NCI-H2081 (cell line): ENCODE results near the gene S100A8.

ENCODE experiments used
- DNase-seq, 2 experiments: peaks; one replicate each; lab custom pipeline; 2025; lab: John Stamatoyannopoulos, UW

Gene S100A8

GRCh38 chr1:153362187-153362775 is 28.6 kb downstream of the S100A8 start:
- DNase-seq, result no peak

DNA sequence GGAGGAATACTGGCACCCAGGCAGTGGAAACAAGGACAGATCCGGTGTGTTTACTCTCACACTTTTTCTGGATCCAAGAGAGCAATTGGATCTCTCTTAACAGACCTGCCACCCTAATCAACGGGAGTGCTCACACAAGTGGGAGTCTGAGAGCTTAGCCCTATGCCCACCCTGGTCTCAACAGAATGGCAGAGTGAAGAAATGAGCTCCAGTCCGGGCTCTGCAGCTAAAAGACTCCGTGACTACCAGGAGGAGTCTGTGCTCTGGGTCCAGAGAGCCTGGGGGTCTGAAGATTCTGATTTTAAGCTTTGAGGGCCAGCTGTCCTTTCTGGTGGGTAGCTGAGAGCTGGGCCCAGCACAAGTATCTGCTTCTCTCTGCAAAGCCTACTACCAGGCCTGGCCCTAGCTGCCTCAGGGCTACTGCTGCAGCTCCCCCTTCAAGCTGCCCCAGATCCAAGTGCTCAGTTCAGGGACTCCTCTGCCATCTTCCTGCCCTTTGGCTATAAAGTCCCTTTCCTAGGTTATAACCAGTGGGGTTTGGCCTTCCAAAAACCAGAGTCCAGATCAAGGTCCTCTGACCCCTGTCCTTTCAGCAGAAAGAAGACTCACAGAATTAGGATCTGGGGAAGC is 29.3 kb downstream of the S100A8 start:
- DNase-seq, result no peak

DNA sequence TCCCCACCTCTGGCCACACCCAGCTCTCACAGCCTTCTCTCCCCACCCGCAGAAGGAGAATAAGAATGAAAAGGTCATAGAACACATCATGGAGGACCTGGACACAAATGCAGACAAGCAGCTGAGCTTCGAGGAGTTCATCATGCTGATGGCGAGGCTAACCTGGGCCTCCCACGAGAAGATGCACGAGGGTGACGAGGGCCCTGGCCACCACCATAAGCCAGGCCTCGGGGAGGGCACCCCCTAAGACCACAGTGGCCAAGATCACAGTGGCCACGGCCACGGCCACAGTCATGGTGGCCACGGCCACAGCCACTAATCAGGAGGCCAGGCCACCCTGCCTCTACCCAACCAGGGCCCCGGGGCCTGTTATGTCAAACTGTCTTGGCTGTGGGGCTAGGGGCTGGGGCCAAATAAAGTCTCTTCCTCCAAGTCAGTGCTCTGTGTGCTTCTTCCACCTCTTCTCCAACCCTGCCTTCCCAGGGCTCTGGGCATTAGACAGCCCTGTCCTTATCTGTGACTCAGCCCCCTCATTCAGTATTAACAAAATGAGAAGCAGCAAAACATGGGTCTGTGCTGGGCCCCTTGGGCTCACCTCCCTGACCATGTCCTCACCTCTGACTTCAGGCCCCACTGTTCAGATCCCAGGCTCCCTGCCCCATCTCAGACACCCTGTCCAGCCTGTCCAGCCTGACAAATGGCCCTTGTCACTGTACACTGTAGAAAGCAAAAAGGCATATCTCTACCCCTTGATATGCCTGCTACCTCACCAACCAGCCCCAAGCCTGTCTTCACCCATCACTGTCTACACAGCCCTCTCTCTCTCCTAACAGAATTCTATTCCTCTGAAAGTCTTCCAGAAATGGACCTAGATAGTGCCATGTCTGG is 30.0 kb downstream of the S100A8 start:
- DNase-seq, result no peak

DNA sequence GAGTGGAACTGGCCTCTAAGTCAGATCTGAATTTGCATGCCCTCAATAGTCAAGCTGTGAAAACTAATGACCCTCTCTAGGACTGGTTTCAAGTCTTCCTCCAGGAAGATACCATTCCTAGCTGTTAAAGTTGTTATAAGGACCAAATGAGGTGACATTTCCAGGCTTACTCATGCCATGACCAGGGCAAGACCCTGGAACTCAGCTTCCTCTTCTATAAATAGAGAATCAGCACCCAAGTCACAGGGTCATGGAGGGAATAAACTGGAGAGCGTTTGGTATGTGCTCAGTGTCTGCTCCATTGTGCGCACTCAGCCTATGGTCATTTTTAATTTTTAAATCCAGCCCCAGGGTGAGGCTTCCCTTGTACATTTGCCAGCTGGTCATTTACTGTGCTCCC is 30.7 kb downstream of the S100A8 start:
- no peak for DNase-seq

GRCh38 chr1:153359241-153359640 is 31.6 kb downstream of the S100A8 start:
- no peak for DNase-seq

DNA sequence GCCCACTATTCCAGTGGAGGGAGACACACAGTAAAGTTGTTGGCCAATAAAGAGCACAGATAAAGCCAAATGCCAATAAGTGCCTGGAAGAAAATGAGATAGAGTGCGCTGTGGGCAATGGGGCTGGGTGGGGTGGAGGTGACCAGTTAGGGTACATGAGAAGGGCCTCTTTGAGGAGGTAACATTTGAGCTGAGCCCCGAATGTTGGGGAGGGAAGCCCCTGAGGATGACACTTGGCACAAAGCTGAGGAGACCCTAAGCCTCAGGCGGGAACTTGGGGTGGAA is 32.2 kb downstream of the S100A8 start:
- DNase-seq, result no peak

DNA sequence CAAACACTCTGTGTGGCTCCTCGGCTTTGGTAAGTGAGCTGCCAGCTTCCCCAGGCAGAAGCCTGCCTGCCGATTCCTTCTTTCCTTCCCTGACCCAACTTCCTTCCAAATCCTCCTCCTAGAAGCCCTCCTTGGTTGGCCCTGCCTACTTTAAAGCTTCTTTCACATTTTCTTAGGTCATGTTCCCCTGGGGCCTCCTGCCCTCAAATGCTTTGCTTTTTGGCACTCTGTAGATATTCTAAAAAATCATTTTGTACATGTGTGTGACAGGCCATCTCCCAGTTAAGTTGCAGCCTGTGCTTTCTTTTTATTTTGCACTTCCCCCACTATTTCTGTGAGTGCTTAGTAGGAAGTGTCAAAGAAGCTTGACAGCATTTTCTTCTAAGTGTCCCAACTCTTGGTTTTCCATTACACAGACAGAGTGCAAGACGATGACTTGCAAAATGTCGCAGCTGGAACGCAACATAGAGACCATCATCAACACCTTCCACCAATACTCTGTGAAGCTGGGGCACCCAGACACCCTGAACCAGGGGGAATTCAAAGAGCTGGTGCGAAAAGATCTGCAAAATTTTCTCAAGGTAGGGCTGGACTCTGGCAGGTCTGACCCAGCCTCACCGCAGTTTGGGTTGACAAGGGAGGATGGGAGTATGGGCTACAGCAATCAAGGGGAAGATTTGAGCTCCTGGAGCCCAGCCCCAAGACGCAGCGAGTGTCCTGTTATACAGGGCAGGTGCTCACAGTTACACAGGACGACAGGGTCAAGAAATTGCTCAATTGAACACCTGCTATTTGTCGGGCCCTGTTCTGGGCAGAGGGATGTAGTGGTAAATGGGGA is 32.8 kb downstream of the S100A8 start, which contains the start of gene S100A9:
S100A9 (plus strand) TSS at position 2 of the 838 bp plus-strand sequence; CDS start at position 432, 430 bp downstream.
- DNase-seq, result no peak

DNA sequence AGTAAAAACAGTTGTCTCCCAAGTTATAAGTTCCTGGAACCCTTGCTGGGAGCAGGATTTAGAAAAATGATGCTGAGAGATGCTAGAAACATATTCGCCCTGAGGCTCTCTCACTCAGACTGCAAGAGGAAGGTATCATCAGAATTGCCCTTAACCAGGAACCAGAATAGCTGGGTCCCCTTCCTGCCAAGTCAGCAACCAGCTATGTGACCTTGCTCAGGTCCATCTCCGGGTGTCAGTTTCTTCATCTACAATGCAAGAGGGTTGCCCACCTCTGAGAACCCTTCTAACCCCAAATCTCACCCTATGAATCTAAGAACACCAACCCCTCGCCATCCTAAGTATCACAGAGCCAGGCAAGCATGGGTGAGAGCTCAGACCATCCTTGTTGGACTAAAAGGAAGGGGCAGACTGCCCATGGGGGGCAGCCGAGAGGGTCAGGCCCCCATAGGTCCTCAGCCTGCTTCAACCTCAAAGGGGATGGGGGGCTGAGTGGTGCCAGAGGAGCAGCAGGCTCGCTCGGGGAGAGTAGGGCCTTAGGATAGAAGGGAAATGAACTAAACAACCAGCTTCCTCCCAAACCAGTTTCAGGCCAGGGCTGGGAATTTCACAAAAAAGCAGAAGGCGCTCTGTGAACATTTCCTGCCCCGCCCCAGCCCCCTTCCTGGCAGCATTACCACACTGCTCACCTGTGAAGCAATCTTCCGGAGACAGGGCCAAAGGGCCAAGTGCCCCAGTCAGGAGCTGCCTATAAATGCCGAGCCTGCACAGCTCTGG is 33.6 kb downstream of the S100A8 start:
- DNase-seq, result no peak

- DNase-seq, result no peak
Measured at GRCh38 chr1:153356392-153357075, 34.3 kb downstream of the S100A8 start.

DNA sequence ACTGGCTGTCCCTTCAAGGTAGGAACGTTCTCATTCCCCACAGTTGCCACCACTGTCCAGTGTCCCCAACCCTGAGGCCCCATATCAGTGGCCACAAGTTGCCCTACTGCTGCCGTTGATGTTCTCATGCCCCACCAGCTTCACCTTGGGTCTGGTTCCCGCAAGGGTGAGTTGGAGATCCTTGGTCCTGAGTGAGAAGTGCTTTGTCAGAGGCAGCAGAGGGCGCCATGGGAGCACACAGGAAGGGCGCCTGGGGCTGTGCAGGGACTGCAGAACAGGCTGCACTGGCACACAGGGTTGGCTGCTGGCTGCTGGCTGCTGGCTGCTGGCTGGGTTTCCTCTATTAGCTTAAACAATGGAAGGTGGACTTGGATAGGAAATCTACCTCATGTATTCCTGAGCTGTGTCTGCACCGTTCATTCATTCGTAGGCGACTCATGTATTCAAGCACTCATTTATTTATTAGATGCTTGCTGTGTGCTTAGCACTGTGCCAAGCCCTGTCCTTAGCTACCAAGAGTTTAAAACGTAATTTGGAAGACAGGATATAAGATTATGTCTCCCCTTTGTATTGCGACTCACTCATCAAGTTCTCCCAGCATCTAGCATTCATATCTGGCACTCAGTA is 35.3 kb downstream of the S100A8 start:
- peak; percentile 87 to 91 for DNase-seq

- no peak for DNase-seq
Measured at GRCh38 chr1:153354515-153355193, 36.2 kb downstream of the S100A8 start.

DNA sequence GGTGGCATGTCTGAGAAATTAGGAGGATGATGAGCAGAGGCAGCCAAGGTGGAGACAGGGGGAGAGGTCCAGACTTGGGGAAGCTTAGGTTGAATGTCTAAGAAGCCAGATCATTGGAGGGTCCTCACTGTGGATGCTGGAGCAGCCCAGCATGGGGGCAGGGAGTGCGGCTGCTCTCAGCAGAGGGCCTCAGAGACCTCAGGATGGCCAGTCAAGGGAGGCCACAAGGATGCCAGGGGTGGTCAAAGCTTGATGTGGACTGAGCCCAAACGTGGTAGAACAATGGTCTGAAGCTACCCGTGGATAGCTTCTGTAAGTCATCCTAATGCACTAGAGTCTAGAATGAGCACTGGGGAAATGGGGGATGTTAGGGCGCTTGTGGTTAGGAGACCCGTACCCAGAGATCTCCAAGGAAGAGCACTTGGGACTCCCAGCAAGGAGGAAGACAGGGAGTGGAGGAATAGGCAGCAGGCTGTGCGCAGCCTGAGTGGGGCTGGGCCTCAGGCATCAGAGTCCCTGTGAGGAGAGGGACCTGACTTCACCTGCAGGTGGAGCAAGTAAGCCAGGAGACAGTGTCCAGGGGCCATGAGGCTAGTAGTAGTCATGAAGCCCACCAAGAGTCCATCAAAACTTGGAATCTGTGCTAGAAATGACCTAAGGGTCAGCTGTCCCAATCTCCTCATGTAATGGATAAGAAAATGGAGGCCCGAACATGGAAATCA is 37.5 kb downstream of the S100A8 start:
- DNase-seq, result peak; percentile 37 to 65

DNA sequence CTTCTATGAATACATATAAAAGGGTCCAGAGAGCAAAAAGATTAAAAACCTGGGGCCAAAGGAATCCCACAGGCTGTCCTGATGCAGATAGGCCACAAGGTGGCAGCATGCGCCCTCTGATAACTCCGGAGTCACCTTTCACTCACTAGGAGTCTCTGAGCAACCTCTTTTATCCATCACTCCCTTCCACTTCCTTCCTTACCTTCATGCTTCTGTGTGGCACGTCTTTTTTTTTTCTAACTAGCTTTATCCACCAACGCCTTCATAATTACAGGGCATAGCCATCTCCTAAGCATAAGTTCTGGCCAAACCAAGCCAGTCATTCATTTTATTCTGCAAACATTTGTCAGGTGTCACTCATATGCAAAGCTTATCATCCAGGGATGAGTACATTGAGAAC is 38.4 kb downstream of the S100A8 start:
- peak; percentile 84 to 86 for DNase-seq

DNA sequence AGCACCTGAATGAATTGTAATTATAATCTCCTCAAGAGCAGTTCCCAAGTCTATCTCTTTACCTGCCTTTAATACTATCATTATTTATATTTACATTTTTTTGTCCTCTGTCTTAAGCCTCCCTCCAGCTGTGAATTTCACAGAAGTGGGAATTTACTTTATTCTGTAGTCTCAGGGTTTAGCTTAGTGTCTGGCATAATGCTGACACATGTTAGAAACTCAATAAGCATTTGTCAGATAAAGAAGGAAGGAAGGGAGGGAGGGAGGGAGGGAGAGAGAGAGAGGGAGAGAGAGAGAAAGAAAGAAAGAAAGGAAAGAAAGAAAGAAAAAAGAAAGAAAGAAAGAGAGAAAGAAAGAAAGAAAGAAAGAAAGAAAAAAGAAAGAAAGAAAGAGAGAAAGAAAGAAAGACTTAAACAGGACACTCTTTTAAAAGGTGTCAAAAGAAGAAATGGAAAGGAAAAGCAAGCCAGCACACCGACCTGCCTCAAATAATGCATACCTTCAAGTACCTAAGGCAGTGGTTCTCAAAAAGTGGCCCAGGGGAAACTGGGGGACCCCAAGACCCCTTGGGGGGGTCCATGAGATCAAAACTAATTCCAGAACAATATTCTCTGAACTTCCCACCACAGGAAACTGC is 40.4 kb downstream of the S100A8 start:
- DNase-seq, result no peak

DNA sequence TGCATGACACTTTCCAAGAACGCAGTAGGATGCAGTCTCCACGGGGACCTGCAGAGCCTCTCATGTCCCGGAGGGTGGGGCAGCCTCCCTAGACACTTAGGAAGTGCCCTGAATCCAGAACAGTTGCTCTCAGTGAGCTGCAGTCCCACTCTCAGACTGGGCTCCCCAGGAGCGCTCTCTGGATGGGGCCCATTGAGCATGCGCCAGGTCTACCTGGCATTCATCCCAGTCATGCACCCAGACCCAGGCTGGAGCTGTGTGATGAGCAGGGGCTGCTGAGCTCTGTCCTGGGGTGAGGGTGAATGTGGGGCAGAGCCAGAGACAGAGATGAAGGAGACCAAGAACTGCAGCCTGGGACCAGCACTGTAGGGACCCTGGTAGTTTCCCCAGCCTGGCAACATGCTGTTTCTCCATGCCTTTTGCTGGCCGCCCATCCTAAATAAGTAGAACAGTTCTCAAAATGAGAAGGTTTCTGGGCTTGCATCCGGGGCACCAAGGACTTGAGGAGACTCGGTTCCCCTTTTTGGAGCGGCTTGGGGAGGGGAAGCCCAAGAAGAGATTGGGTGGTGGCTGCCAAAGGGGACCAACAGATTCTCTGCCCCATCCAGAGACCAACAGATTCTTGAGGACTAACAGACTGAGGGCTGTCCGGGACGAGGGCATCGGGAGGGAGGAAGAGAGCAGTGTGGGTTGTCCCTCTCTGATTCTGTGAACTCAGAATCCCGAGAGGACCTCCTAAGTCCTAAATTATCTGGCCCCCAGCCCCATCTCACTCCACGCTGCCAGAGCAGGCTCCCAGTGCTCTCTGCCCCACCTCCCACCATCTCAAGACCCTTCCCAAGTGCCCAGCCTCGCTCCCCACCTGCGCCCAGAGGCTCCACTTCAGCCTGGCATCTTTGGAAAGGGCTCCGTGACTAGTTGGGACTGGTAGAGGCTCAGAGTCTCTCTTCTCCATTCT is 41.2 kb downstream of the S100A8 start:
- DNase-seq, result no peak

- no peak for DNase-seq
Measured at GRCh38 chr1:153348511-153349362, 42.1 kb downstream of the S100A8 start, which contains the start of gene PGLYRP4. TSS of gene PGLYRP4 (minus strand) at chr1:153348841. CDS start at chr1:153347932, 909 bp downstream.
